NT2/D1 (cell line): ENCODE measurements around the gene SLC48A1.
A peak's percentile ranks its signal among the peaks of the same experiment; 100 is the strongest.

Source experiments
- DNase-seq: peaks from one replicate; pipeline ENCODE4 v3.0.0-alpha.2; 2011; ENCODE audit warnings: low read depth, low spot score
- H3K27me3 ChIP-seq: 2 replicates; pipeline ENCODE4 v1.6.0; 2011; ENCODE audit warnings: mild to moderate bottlenecking; ENCODE audit not compliant: insufficient read length, insufficient read depth
- H3K36me3 ChIP-seq: 2 replicates; pipeline ENCODE4 v1.6.1; 2011; ENCODE audit warnings: mild to moderate bottlenecking, low read length, mixed read lengths; ENCODE audit not compliant: insufficient read depth, insufficient read length
- H3K4me1 ChIP-seq: 2 replicates; pipeline ENCODE4 v1.5.1; 2011; ENCODE audit not compliant: insufficient read depth, insufficient read length
- H3K4me3 ChIP-seq: 2 replicates; pipeline ENCODE4 v1.5.1; 2011; ENCODE audit warnings: low read depth; ENCODE audit not compliant: insufficient read length
- H3K9ac ChIP-seq: 2 replicates; pipeline ENCODE4 v1.6.0; 2011; ENCODE audit warnings: low read depth; ENCODE audit not compliant: insufficient read length
- H3K9me3 ChIP-seq: 2 replicates; pipeline ENCODE4 v1.5.1; 2011; ENCODE audit warnings: mild to moderate bottlenecking, low read length; ENCODE audit not compliant: insufficient read depth
- SUZ12 ChIP-seq: IDR thresholded peaks from 2 replicates; pipeline ENCODE4 v1.6.1; 2011; ENCODE audit not compliant: insufficient read length, insufficient read depth; ENCODE audit errors: extremely low read depth
- YY1 ChIP-seq: IDR thresholded peaks from 2 replicates; pipeline ENCODE4 v1.6.1; 2011; ENCODE audit not compliant: insufficient read length, insufficient read depth
- ZNF274 ChIP-seq: IDR thresholded peaks from 2 replicates; pipeline ENCODE4 v1.6.1; 2011; ENCODE audit warnings: mild to moderate bottlenecking, low read depth, low read length

SLC48A1 gene

GRCh38 chr12:47771304-47771703, 1.7 kb upstream of the SLC48A1 start:
- no peaks in the 10 kb centered on the region for H3K36me3 ChIP-seq
- H3K9me3 ChIP-seq = no peaks in the 10 kb centered on the region
- H3K4me3 ChIP-seq = no peak overlapping the region
- no peak overlapping the region for H3K9ac ChIP-seq
- peaks cover 17% of the 10 kb centered on the region for H3K4me1 ChIP-seq
- DNase-seq = no peak
- TF ChIP-seq YY1 (no peak), SUZ12 (no peak), ZNF274 (no peak)
- H3K27me3 ChIP-seq = peaks cover 34% of the 10 kb centered on the region

- H3K9me3 ChIP-seq = no peaks in the 10 kb centered on the region
- no peak overlapping the region for H3K9ac ChIP-seq
- peaks cover 20% of the 10 kb centered on the region for H3K4me1 ChIP-seq
- DNase-seq = no peak
- H3K27me3 ChIP-seq = peaks cover 34% of the 10 kb centered on the region
- no peaks in the 10 kb centered on the region for H3K36me3 ChIP-seq
- TF ChIP-seq YY1 = no peak
- no peak for TF ChIP-seq SUZ12
- no peak for TF ChIP-seq ZNF274
- H3K4me3 ChIP-seq = no peak overlapping the region
Observed at GRCh38 chr12:47772094-47772660, 861 bp upstream of the SLC48A1 start.

DNA sequence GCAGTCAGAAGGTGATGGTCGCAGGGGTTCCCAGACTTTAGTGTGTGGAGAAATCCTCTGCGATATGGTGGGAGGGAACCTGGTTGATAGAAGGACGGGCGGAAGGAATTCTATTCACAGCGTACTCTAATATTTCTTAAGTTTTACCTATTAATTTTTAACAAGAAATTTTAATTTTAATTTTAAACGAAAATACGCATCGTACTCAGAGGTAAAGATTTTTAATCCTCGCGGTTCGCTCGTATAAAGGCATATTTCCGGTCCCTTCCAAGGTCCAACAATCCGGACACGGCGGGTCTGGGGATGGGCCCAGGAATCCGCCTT, 338 bp upstream of the SLC48A1 start:
- TF ChIP-seq SUZ12 = no peak
- TF ChIP-seq ZNF274 = no peak
- TF ChIP-seq YY1 = no peak
- Histone ChIP-seq H3K4me3 (no peak overlapping the region), H3K9ac (peak overlapping the region; percentile 47), H3K4me1 (peaks cover 20% of the 10 kb centered on the region), H3K36me3 (no peaks in the 10 kb centered on the region), H3K27me3 (peaks cover 34% of the 10 kb centered on the region), H3K9me3 (no peaks in the 10 kb centered on the region)
- no peak for DNase-seq

GRCh38 chr12:47773858-47774580, 981 bp downstream of the SLC48A1 start:
- no peak for DNase-seq
- no peaks in the 10 kb centered on the region for H3K9me3 ChIP-seq
- peak overlapping the region; percentile 69 for H3K9ac ChIP-seq
- peak overlapping the region; percentile 53 for H3K4me3 ChIP-seq
- H3K4me1 ChIP-seq = peaks cover 21% of the 10 kb centered on the region
- peaks cover 34% of the 10 kb centered on the region for H3K27me3 ChIP-seq
- no peaks in the 10 kb centered on the region for H3K36me3 ChIP-seq
- TF ChIP-seq SUZ12 = no peak
- no peak for TF ChIP-seq YY1
- no peak for TF ChIP-seq ZNF274

DNA sequence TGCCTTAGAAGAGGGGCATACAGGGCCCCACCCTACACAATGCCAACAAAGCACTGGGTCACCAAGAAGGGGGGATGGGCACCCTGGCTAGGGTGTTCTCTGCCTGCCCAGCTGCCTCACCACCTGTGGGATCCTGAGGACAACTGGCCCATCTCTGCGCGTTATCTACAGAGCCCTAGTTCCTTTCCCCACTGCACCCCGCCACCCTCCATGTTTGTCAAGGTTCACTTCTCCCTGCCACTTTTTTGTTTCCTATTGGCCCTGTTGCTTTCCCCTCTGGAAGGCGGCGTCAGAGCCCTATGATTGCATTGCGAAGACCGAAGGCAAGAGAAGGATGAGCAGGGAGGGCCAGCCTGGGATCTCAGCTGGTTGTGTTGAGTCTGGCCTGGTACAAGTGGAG, 1.6 kb downstream of the SLC48A1 start:
- H3K36me3 ChIP-seq = no peaks in the 10 kb centered on the region
- H3K4me1 ChIP-seq = peaks cover 23% of the 10 kb centered on the region
- H3K9ac ChIP-seq = no peak overlapping the region
- H3K9me3 ChIP-seq = no peaks in the 10 kb centered on the region
- H3K4me3 ChIP-seq = no peak overlapping the region
- H3K27me3 ChIP-seq = peaks cover 34% of the 10 kb centered on the region
- DNase-seq = no peak
- no peak for TF ChIP-seq SUZ12
- TF ChIP-seq ZNF274 = no peak
- no peak for TF ChIP-seq YY1

- Histone ChIP-seq H3K27me3 (peaks cover 34% of the 10 kb centered on the region), H3K4me1 (peaks cover 24% of the 10 kb centered on the region), H3K36me3 (no peaks in the 10 kb centered on the region), H3K9me3 (no peaks in the 10 kb centered on the region), H3K9ac (no peak overlapping the region), H3K4me3 (no peak overlapping the region)
- no peak for TF ChIP-seq YY1
- TF ChIP-seq SUZ12 = no peak
- no peak for TF ChIP-seq ZNF274
- no peak for DNase-seq
Observed at GRCh38 chr12:47775100-47775911, 2.3 kb downstream of the SLC48A1 start.
